Tibial artery (tissue), 4 donors: ENCODE data around the gene C10orf105.

Experiments
- DNase-seq, 2 donors: peaks; one replicate each; pipeline ENCODE4 v3.0.0-alpha.2; 2019
- H3K27ac ChIP-seq, 2 donors: fragments of 200-600 bp; sonication (generic) in 1 of 2; 1 replicate in 1 of 2; 2 replicates in 1 of 2; pipeline ENCODE4 v1.5.1; 2018 to 2019; ENCODE audit warnings: mild to moderate bottlenecking in 1 of 2
- H3K27me3 ChIP-seq, 2 donors: fragments of 200-600 bp; sonication (generic) in 1 of 2; one replicate each; pipeline versions ENCODE4 v1.5.1 to v1.6.0; 2016 to 2019
- H3K36me3 ChIP-seq, 3 donors: fragments of 200-600 bp; sonication (generic) in 2 of 3; one replicate each; pipeline ENCODE4 v1.5.1; 2016 to 2019; ENCODE audit warnings: mild to moderate bottlenecking in 2 of 3
- H3K4me1 ChIP-seq, 4 donors: fragments of 200-600 bp; sonication (generic) in 2 of 4; 1 replicate in 3 of 4; 2 replicates in 1 of 4; pipeline ENCODE4 v1.5.1; 2016 to 2019
- H3K4me3 ChIP-seq, 2 donors: fragments of 200-600 bp; sonication (generic) in 1 of 2; 1 replicate in 1 of 2; 2 replicates in 1 of 2; pipeline ENCODE4 v1.5.1; 2018 to 2019; ENCODE audit warnings: mild to moderate bottlenecking in 2 of 2
- H3K9me3 ChIP-seq, 3 donors: fragments of 200-600 bp; sonication (generic) in 1 of 3; one replicate each; pipeline ENCODE4 v1.5.1; 2016 to 2019
- intact Hi-C: fragments of 100-400 bp; cut with DNase I; formaldehyde crosslinking; loops from one replicate; pipeline ENCODE4 v1.15.0; 2023; ENCODE audit warnings: low total_unique reads
- TF ChIP-seq, protein P1 (sequence below), 2 experiments: fragments of 200-600 bp in 1 of 2; fragments of 450-650 bp in 1 of 2; IDR thresholded peaks; one replicate each; pipeline ENCODE4 v1.5.1; 2017 to 2019; ENCODE audit warnings: antibody characterized with exemption in 2 of 2, mild to moderate bottlenecking in 1 of 2, moderate library complexity in 1 of 2

C10orf105 gene

DNA sequence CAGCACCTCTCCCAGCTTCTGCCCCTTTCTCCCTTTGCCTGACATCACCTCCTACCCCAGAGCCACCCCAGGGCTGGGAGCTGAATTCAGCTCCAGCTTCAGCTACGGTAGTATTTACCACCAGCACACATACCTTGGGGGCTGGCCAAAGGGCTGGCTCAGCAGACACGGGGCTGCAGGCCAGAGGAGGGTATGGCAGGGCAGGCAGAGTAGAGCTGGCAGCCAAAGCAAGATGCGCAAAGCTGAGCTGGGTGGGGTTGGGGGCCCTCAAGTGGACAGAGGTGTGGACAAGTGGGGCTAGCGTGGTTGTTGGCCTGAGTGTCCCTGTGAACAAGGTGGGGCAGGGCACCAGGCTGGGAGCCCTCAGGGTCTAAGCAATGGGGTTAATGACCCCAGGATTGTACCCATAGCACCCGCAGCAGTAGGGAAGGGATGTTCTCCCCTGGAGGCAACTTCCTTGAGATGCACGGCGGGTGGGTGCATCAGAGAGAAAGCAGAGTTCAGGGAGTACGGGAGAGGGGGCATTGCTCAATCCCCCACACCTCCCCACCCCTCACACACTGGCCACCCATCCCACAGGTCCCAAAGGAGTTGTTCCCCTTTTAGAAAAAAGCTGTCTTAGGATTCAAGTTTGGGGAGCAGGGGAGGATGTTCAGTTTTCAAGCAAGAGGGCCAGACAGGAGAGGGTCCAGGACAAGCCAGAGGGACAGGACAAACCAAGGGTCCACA is 45.8 kb upstream of the C10orf105 start:
- Histone ChIP-seq H3K36me3 (peaks cover 11 to 31% (median 15%) of the 10 kb centered on the region in 3 donors), H3K4me1 (peaks cover 18 to 96% (median 73%) of the 10 kb centered on the region in 4 donors), H3K9me3 (no peaks in the 10 kb centered on the region), H3K27ac (peak overlapping the region; percentile 95 to 96), H3K4me3 (no peak overlapping the region), H3K27me3 (no peaks in the 10 kb centered on the region)
- intact Hi-C loops, result no loop called here
- TF ChIP-seq, protein P1, sequence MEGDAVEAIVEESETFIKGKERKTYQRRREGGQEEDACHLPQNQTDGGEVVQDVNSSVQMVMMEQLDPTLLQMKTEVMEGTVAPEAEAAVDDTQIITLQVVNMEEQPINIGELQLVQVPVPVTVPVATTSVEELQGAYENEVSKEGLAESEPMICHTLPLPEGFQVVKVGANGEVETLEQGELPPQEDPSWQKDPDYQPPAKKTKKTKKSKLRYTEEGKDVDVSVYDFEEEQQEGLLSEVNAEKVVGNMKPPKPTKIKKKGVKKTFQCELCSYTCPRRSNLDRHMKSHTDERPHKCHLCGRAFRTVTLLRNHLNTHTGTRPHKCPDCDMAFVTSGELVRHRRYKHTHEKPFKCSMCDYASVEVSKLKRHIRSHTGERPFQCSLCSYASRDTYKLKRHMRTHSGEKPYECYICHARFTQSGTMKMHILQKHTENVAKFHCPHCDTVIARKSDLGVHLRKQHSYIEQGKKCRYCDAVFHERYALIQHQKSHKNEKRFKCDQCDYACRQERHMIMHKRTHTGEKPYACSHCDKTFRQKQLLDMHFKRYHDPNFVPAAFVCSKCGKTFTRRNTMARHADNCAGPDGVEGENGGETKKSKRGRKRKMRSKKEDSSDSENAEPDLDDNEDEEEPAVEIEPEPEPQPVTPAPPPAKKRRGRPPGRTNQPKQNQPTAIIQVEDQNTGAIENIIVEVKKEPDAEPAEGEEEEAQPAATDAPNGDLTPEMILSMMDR (IDR thresholded peaks at IDR 0.05), result peak in 1 of 2 experiments; percentile 26
- peak in 1 of 2 donors; percentile 88 for DNase-seq

DNA sequence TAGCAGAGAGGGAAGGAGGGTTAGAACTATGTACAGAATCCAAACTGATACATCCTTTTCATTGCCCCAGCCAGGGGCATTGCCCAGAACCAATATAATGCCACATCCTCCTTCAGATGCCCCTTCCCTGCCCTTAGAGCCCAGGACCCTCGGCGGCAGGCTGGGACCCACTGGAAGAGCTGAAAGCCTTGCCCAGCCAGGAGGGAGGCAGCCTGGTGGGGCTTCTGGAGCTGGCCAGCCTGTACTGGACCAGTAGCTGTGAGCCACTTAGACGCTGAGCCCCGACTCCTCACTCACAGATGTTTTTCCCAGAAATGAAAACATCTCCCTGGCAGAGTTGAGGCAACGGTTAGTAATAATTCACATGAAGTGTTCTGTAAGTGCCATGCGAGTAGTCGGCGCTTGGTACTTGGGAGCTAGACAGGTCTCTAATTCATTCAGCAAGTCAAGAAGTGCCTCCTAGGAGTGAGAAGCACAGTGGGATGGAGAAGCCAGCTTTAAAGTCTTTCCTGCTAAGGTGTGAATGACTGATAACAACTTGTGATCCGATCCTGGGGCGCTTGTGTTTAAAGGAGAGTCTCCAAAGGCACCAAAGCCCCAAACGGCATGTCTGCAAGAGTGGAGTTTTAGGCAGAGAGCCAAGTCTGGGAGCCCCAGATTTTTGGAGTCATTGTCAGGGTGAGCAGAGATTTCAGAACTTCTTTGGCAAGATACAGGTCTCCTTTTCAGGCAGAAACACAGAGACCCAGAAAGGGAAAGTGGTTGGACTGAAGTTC is 44.0 kb upstream of the C10orf105 start:
- H3K9me3 ChIP-seq, result no peaks in the 10 kb centered on the region
- TF ChIP-seq, protein P1 (IDR thresholded peaks at IDR 0.05), result no peak
- H3K27me3 ChIP-seq, result no peaks in the 10 kb centered on the region
- H3K36me3 ChIP-seq, result peaks cover 14 to 41% (median 27%) of the 10 kb centered on the region in 3 donors
- no peak overlapping the region for H3K4me3 ChIP-seq
- peak overlapping the region; percentile 95 to 96 for H3K27ac ChIP-seq
- H3K4me1 ChIP-seq, result peaks cover 16 to 79% (median 61%) of the 10 kb centered on the region in 4 donors
- intact Hi-C loops, result loop anchor here (5.0 kb wide), 1 partner anchor 46 kb away; the partner anchor contains the start of gene C10orf105
- DNase-seq, result no peak

DNA sequence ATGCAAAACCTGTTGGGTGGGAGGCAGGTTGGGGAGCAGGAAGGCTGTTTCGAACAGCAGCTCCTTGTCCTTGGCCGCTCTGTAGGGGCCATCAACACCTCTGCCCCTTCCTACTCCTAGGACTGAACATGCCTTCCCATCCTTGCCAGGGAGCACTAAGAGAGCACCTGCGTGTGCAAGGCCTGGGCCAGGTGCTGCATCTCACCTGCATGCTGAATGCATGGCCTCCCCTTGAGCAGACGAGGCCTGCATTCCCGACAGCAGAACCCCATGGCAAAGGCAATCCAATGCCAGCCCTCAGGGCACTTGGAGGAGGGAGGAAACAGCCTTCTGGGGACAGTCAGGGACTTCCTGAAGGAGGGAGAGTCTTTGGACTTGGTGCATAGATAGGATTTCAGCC is 42.7 kb upstream of the C10orf105 start:
- H3K36me3 ChIP-seq, result peaks cover 26 to 53% (median 39%) of the 10 kb centered on the region in 3 donors
- H3K4me3 ChIP-seq, result no peak overlapping the region
- peaks cover 11 to 67% (median 52%) of the 10 kb centered on the region in 4 donors for H3K4me1 ChIP-seq
- H3K27ac ChIP-seq, result peak overlapping the region in 1 of 2 donors; percentile 96
- no peak for DNase-seq
- intact Hi-C loops, result loop anchor here (5.0 kb wide), 1 partner anchor 45 kb away; the partner anchor contains the start of gene C10orf105
- H3K9me3 ChIP-seq, result no peaks in the 10 kb centered on the region
- H3K27me3 ChIP-seq, result no peaks in the 10 kb centered on the region
- TF ChIP-seq, protein P1 (IDR thresholded peaks at IDR 0.05), result no peak

DNA sequence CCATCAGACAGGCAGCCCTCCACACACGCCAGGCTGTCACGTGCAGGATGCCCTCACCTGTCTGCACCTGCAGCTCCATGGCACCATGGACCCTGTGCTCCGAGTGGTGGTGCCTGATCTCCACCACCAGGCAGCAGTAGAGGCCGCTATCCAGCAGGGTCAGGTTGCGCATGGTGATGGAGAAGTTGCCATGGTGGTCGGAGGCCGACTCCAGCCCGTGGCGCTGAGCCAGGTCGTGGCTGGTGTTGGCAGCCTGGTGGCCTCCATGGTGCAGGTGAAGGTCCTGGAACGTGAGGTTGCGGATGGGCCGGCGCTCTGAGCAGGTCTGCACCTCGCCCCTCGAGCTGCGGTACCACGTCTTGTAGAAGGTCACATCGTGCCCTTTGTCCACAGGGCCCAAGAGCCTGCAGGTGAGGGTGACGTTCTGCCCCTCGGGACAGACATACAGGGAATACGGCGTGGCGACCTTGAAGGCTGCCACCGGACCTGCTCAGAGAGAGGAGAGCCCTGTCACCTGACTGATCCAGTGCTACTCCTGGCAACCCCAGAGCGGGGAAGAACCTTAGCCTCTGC is 42.0 kb upstream of the C10orf105 start:
- H3K27ac ChIP-seq, result no peak overlapping the region
- H3K9me3 ChIP-seq, result no peaks in the 10 kb centered on the region
- H3K4me1 ChIP-seq, result peaks cover 7 to 62% (median 46%) of the 10 kb centered on the region in 4 donors
- H3K27me3 ChIP-seq, result no peaks in the 10 kb centered on the region
- intact Hi-C loops, result loop anchor here (5.0 kb wide), 1 partner anchor 44 kb away; the partner anchor contains the start of gene C10orf105
- TF ChIP-seq, protein P1 (IDR thresholded peaks at IDR 0.05), result no peak
- DNase-seq, result no peak
- H3K36me3 ChIP-seq, result peaks cover 28 to 57% (median 41%) of the 10 kb centered on the region in 3 donors
- H3K4me3 ChIP-seq, result no peak overlapping the region

DNA sequence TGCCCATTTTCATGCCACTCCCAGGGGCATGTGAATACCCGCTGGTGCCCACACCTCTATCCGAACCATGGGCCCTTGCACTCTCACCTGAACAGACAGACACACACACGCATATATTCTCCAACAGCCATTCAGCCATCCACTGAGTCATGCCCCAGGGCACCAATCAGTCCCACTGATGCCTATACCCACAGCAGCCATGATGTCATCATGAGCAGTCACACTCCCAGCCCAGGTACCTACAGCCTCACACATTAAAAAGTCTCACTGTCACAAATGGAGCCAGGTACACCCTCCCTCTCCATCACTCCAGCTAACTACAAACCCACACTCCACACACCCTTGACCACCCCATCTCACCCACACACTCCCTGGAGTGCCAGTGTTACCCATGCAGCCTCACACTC is 41.5 kb upstream of the C10orf105 start:
- Histone ChIP-seq H3K27ac (no peak overlapping the region), H3K27me3 (no peaks in the 10 kb centered on the region), H3K36me3 (peaks cover 33 to 57% (median 41%) of the 10 kb centered on the region in 3 donors), H3K4me3 (no peak overlapping the region), H3K4me1 (peaks cover 7 to 56% (median 41%) of the 10 kb centered on the region in 4 donors), H3K9me3 (no peaks in the 10 kb centered on the region)
- intact Hi-C loops, result loop anchor here (5.0 kb wide), 1 partner anchor 44 kb away; the partner anchor contains the start of gene C10orf105
- TF ChIP-seq, protein P1 (IDR thresholded peaks at IDR 0.05), result no peak
- DNase-seq, result no peak
